ENCODE data around the gene FBXO4.

Gene FBXO4

DNA sequence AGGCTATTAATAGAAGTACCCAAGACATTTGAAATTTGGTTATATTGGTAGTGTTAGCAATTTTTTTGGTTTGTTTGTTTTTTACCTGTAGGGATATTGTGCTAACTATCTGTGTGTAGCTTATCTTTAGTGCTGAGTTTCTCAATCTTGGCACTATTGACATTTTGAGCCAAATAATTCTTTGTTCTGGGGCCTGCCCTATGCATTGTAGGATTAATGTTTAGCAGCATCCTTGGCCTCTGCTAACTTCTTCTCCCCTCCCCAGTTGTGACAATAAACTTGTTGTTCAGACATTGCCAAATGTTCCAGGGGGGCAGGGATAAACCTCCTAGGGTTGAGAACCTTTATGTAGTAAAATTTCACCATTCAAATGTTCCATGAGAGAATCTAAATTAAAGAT, 4.0 kb downstream of the FBXO4 start:
- TF ChIP-seq ZNF112 (tag by site-specific recombination; IDR thresholded peaks at IDR 0.05) (no peak), PRDM6 (tag by site-specific recombination; IDR thresholded peaks at IDR 0.05) (no peak), OSR2 (tag by site-specific recombination; IDR thresholded peaks at IDR 0.05) (no peak), IKZF3 (tag by site-specific recombination; IDR thresholded peaks at IDR 0.05) (no peak)
- TF ChIP-seq, protein P1, sequence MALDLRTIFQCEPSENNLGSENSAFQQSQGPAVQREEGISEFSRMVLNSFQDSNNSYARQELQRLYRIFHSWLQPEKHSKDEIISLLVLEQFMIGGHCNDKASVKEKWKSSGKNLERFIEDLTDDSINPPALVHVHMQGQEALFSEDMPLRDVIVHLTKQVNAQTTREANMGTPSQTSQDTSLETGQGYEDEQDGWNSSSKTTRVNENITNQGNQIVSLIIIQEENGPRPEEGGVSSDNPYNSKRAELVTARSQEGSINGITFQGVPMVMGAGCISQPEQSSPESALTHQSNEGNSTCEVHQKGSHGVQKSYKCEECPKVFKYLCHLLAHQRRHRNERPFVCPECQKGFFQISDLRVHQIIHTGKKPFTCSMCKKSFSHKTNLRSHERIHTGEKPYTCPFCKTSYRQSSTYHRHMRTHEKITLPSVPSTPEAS (tag by site-specific recombination; IDR thresholded peaks at IDR 0.05), result no peak
- TF ChIP-seq, protein P2, sequence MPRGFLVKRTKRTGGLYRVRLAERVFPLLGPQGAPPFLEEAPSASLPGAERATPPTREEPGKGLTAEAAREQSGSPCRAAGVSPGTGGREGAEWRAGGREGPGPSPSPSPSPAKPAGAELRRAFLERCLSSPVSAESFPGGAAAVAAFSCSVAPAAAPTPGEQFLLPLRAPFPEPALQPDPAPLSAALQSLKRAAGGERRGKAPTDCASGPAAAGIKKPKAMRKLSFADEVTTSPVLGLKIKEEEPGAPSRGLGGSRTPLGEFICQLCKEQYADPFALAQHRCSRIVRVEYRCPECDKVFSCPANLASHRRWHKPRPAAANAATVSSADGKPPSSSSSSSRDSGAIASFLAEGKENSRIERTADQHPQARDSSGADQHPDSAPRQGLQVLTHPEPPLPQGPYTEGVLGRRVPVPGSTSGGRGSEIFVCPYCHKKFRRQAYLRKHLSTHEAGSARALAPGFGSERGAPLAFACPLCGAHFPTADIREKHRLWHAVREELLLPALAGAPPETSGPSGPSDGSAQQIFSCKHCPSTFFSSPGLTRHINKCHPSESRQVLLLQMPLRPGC (tag by site-specific recombination; IDR thresholded peaks at IDR 0.05), result no peak
- ChIA-PET POLR2A (no interaction called here), CTCF (interaction anchor here (0.6 kb wide), 2 partner anchors 10 to 136 kb away, joined by 3 read pairs; no protein-coding TSS in a partner anchor)
- peaks cover 0 to 6% of the 10 kb centered on the region in 2 experiments; a peak in 1 of 3 replicates for H3K36me3 ChIP-seq (ENCODE audit: control insufficient read depth in 2 of 2, insufficient read depth in 1 of 2, low read length in 2 of 2)
- no peak overlapping the region for H3K27ac ChIP-seq (ENCODE audit: extremely low read depth, low read depth, low read length)
- H3K4me1 ChIP-seq (ENCODE audit: control insufficient read depth, insufficient read depth, low read length), result peaks cover 3% of the 10 kb centered on the region; the same call in 1 of the 2 replicates
- no peak overlapping the region for H3K4me3 ChIP-seq (ENCODE audit: low read depth, low read length)
- no peaks in the 10 kb centered on the region for H3K9me3 ChIP-seq (ENCODE audit: control insufficient read depth, insufficient read depth, low read depth, low read length)

GRCh38 chr5:41932770-41933169, 7.7 kb downstream of the FBXO4 start:
- H3K27ac ChIP-seq (ENCODE audit: extremely low read depth, low read depth, low read length), result no peak overlapping the region
- CTCF ChIA-PET, result interaction anchor here (2.3 kb wide), 1 partner anchor 124 kb away, joined by 6 read pairs; no protein-coding TSS in a partner anchor
- peaks cover 0 to 15% of the 10 kb centered on the region in 2 experiments; a peak in 1 of 3 replicates for H3K36me3 ChIP-seq (ENCODE audit: control insufficient read depth in 2 of 2, insufficient read depth in 1 of 2, low read length in 2 of 2)
- no peaks in the 10 kb centered on the region for H3K4me1 ChIP-seq (ENCODE audit: control insufficient read depth, insufficient read depth, low read length)
- no peaks in the 10 kb centered on the region for H3K9me3 ChIP-seq (ENCODE audit: control insufficient read depth, insufficient read depth, low read depth, low read length)
- POLR2A ChIA-PET, result no interaction called here
- TF ChIP-seq ZBTB1 (tag by site-specific recombination; IDR thresholded peaks at IDR 0.05), result no peak
- TF ChIP-seq, protein P3, sequence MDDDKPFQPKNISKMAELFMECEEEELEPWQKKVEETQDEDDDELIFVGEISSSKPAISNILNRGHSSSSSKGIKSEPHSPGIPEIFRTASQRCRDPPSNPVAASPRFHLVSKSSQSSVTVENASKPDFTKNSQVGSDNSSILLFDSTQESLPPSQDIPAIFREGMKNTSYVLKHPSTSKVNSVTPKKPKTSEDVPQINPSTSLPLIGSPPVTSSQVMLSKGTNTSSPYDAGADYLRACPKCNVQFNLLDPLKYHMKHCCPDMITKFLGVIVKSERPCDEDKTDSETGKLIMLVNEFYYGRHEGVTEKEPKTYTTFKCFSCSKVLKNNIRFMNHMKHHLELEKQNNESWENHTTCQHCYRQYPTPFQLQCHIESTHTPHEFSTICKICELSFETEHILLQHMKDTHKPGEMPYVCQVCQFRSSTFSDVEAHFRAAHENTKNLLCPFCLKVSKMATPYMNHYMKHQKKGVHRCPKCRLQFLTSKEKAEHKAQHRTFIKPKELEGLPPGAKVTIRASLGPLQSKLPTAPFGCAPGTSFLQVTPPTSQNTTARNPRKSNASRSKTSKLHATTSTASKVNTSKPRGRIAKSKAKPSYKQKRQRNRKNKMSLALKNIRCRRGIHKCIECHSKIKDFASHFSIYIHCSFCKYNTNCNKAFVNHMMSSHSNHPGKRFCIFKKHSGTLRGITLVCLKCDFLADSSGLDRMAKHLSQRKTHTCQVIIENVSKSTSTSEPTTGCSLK (tag by site-specific recombination; IDR thresholded peaks at IDR 0.05), result no peak
- H3K4me3 ChIP-seq (ENCODE audit: low read depth, low read length), result no peak overlapping the region

DNA sequence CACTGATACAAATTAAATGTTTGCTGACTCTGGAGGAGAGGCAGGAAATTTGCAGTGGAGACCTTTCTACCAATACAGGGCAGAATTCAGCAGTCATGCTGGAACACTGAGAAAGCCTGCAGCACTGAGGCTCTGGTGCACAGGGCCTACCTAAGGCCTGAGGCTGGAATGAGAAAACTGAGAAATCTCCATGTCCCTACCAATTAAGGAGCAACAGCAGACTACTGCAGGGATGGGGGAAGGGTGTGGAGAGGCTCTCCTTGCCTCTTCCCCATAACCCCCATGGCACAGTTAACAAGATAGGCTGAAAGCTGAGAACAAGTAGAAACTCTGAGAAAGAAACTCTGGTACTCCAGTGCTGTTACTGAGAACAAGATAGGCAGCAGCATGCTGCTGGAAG, 10.5 kb downstream of the FBXO4 start:
- no peaks in the 10 kb centered on the region for H3K4me1 ChIP-seq (ENCODE audit: control insufficient read depth, insufficient read depth, low read length)
- H3K4me3 ChIP-seq (ENCODE audit: low read depth, low read length), result no peak overlapping the region
- TF ChIP-seq, protein P4, sequence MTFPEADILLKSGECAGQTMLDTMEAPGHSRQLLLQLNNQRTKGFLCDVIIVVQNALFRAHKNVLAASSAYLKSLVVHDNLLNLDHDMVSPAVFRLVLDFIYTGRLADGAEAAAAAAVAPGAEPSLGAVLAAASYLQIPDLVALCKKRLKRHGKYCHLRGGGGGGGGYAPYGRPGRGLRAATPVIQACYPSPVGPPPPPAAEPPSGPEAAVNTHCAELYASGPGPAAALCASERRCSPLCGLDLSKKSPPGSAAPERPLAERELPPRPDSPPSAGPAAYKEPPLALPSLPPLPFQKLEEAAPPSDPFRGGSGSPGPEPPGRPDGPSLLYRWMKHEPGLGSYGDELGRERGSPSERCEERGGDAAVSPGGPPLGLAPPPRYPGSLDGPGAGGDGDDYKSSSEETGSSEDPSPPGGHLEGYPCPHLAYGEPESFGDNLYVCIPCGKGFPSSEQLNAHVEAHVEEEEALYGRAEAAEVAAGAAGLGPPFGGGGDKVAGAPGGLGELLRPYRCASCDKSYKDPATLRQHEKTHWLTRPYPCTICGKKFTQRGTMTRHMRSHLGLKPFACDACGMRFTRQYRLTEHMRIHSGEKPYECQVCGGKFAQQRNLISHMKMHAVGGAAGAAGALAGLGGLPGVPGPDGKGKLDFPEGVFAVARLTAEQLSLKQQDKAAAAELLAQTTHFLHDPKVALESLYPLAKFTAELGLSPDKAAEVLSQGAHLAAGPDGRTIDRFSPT (tag by site-specific recombination; IDR thresholded peaks at IDR 0.05), result no peak
- TF ChIP-seq ZNF214 (tag by site-specific recombination; IDR thresholded peaks at IDR 0.05; ENCODE audit: borderline replicate concordance), result no peak
- TF ChIP-seq ZNF211 (tag by site-specific recombination; IDR thresholded peaks at IDR 0.05; ENCODE audit: low read depth), result no peak
- no peak for TF ChIP-seq ZNF521 (tag by site-specific recombination; IDR thresholded peaks at IDR 0.05)
- no peak for TF ChIP-seq ZBTB8A (tag by site-specific recombination; IDR thresholded peaks at IDR 0.05)
- TF ChIP-seq TRIM28 (IDR thresholded peaks at IDR 0.05; ENCODE audit: borderline replicate concordance, low read length), result no peak
- TF ChIP-seq GFI1B (tag by site-specific recombination; IDR thresholded peaks at IDR 0.05), result no peak
- no peaks in the 10 kb centered on the region for H3K9me3 ChIP-seq (ENCODE audit: control insufficient read depth, insufficient read depth, low read depth, low read length)
- POLR2A ChIA-PET, result no interaction called here
- peaks cover 0 to 15% of the 10 kb centered on the region in 2 experiments; a peak in 2 of 3 replicates for H3K36me3 ChIP-seq (ENCODE audit: control insufficient read depth in 2 of 2, insufficient read depth in 1 of 2, low read length in 2 of 2)
- CTCF ChIA-PET, result no interaction called here
- H3K27ac ChIP-seq (ENCODE audit: extremely low read depth, low read depth, low read length), result no peak overlapping the region

Data from HEK293 (cell line).